ENCODE results near the gene NDUFA11.

Gene NDUFA11

GRCh38 chr19:5921516-5922160 is 18.0 kb upstream of the NDUFA11 start:
- Histone ChIP-seq H3K27ac (ENCODE audit: insufficient read depth, low read depth, low read length, poor library complexity, severe bottlenecking) (no peak overlapping the region), H3K9me3 (ENCODE audit: control insufficient read depth, low read length) (no peaks in the 10 kb centered on the region), H3K4me3 (ENCODE audit: insufficient read depth, low read depth, low read length) (no peak overlapping the region), H3K27me3 (ENCODE audit: control insufficient read depth, insufficient read depth, low read length, poor library complexity, severe bottlenecking) (no peaks in the 10 kb centered on the region), H3K36me3 (ENCODE audit: control insufficient read depth, insufficient read depth, low read length) (peaks cover 63% of the 10 kb centered on the region), H3K4me1 (ENCODE audit: control insufficient read depth, insufficient read depth, low read length) (no peaks in the 10 kb centered on the region)
- WGBS, 2 experiments: 96% methylated on average over 21 of the region's 21 CpGs

- no peak overlapping the region for H3K4me3 ChIP-seq (ENCODE audit: insufficient read depth, low read depth, low read length)
- H3K27ac ChIP-seq (ENCODE audit: insufficient read depth, low read depth, low read length, poor library complexity, severe bottlenecking): no peak overlapping the region
- peaks cover 37% of the 10 kb centered on the region for H3K36me3 ChIP-seq (ENCODE audit: control insufficient read depth, insufficient read depth, low read length)
- H3K4me1 ChIP-seq (ENCODE audit: control insufficient read depth, insufficient read depth, low read length): no peaks in the 10 kb centered on the region
- no peaks in the 10 kb centered on the region for H3K27me3 ChIP-seq (ENCODE audit: control insufficient read depth, insufficient read depth, low read length, poor library complexity, severe bottlenecking)
- WGBS, 2 experiments: 96% methylated on average over 20 of the region's 20 CpGs
- no peaks in the 10 kb centered on the region for H3K9me3 ChIP-seq (ENCODE audit: control insufficient read depth, low read length)
Measured at GRCh38 chr19:5918463-5919079, 15.0 kb upstream of the NDUFA11 start.

GRCh38 chr19:5917431-5918107 is 14.0 kb upstream of the NDUFA11 start:
- H3K27ac ChIP-seq (ENCODE audit: insufficient read depth, low read depth, low read length, poor library complexity, severe bottlenecking): no peak overlapping the region
- H3K4me3 ChIP-seq (ENCODE audit: insufficient read depth, low read depth, low read length): no peak overlapping the region
- H3K9me3 ChIP-seq (ENCODE audit: control insufficient read depth, low read length): no peaks in the 10 kb centered on the region
- no peaks in the 10 kb centered on the region for H3K4me1 ChIP-seq (ENCODE audit: control insufficient read depth, insufficient read depth, low read length)
- no peaks in the 10 kb centered on the region for H3K27me3 ChIP-seq (ENCODE audit: control insufficient read depth, insufficient read depth, low read length, poor library complexity, severe bottlenecking)
- H3K36me3 ChIP-seq (ENCODE audit: control insufficient read depth, insufficient read depth, low read length): peaks cover 27% of the 10 kb centered on the region
- 94 to 96% methylated on average over 36 of the region's 36 CpGs for WGBS, 2 experiments

GRCh38 chr19:5916181-5916708 is 12.7 kb upstream of the NDUFA11 start:
- H3K4me3 ChIP-seq (ENCODE audit: insufficient read depth, low read depth, low read length): no peak overlapping the region
- no peaks in the 10 kb centered on the region for H3K9me3 ChIP-seq (ENCODE audit: control insufficient read depth, low read length)
- no peak overlapping the region for H3K27ac ChIP-seq (ENCODE audit: insufficient read depth, low read depth, low read length, poor library complexity, severe bottlenecking)
- no peaks in the 10 kb centered on the region for H3K4me1 ChIP-seq (ENCODE audit: control insufficient read depth, insufficient read depth, low read length)
- no peaks in the 10 kb centered on the region for H3K27me3 ChIP-seq (ENCODE audit: control insufficient read depth, insufficient read depth, low read length, poor library complexity, severe bottlenecking)
- H3K36me3 ChIP-seq (ENCODE audit: control insufficient read depth, insufficient read depth, low read length): peaks cover 23% of the 10 kb centered on the region
- 94 to 95% methylated on average over 14 of the region's 14 CpGs for WGBS, 2 experiments

- Histone ChIP-seq H3K27me3 (ENCODE audit: control insufficient read depth, insufficient read depth, low read length, poor library complexity, severe bottlenecking) (no peaks in the 10 kb centered on the region), H3K4me3 (ENCODE audit: insufficient read depth, low read depth, low read length) (no peak overlapping the region), H3K27ac (ENCODE audit: insufficient read depth, low read depth, low read length, poor library complexity, severe bottlenecking) (no peak overlapping the region), H3K9me3 (ENCODE audit: control insufficient read depth, low read length) (no peaks in the 10 kb centered on the region), H3K36me3 (ENCODE audit: control insufficient read depth, insufficient read depth, low read length) (peaks cover 23% of the 10 kb centered on the region), H3K4me1 (ENCODE audit: control insufficient read depth, insufficient read depth, low read length) (no peaks in the 10 kb centered on the region)
- WGBS, 2 experiments: 93 to 98% methylated on average over 11 of the region's 11 CpGs
Measured at GRCh38 chr19:5915782-5916165, 12.2 kb upstream of the NDUFA11 start.

GRCh38 chr19:5914946-5915781 is 11.6 kb upstream of the NDUFA11 start:
- Histone ChIP-seq H3K4me1 (ENCODE audit: control insufficient read depth, insufficient read depth, low read length) (no peaks in the 10 kb centered on the region), H3K4me3 (ENCODE audit: insufficient read depth, low read depth, low read length) (no peak overlapping the region), H3K9me3 (ENCODE audit: control insufficient read depth, low read length) (no peaks in the 10 kb centered on the region), H3K27me3 (ENCODE audit: control insufficient read depth, insufficient read depth, low read length, poor library complexity, severe bottlenecking) (no peaks in the 10 kb centered on the region), H3K36me3 (ENCODE audit: control insufficient read depth, insufficient read depth, low read length) (peaks cover 21% of the 10 kb centered on the region), H3K27ac (ENCODE audit: insufficient read depth, low read depth, low read length, poor library complexity, severe bottlenecking) (no peak overlapping the region)
- WGBS, 2 experiments: 95 to 96% methylated on average over 42 of the region's 42 CpGs

GRCh38 chr19:5914358-5914774 is 10.8 kb upstream of the NDUFA11 start:
- Histone ChIP-seq H3K27ac (ENCODE audit: insufficient read depth, low read depth, low read length, poor library complexity, severe bottlenecking) (no peak overlapping the region), H3K4me3 (ENCODE audit: insufficient read depth, low read depth, low read length) (no peak overlapping the region), H3K4me1 (ENCODE audit: control insufficient read depth, insufficient read depth, low read length) (no peaks in the 10 kb centered on the region), H3K9me3 (ENCODE audit: control insufficient read depth, low read length) (no peaks in the 10 kb centered on the region), H3K27me3 (ENCODE audit: control insufficient read depth, insufficient read depth, low read length, poor library complexity, severe bottlenecking) (no peaks in the 10 kb centered on the region), H3K36me3 (ENCODE audit: control insufficient read depth, insufficient read depth, low read length) (peaks cover 13% of the 10 kb centered on the region)
- WGBS, 2 experiments: 90 to 93% methylated on average over 22 of the region's 22 CpGs

GRCh38 chr19:5913739-5914357 is 10.3 kb upstream of the NDUFA11 start, which contains the start of gene CAPS:
Gene CAPS, plus strand, starts transcription at chr19:5914254. Its CDS starts 153 bp downstream, at chr19:5914407.
- H3K4me3 ChIP-seq (ENCODE audit: insufficient read depth, low read depth, low read length): no peak within 1 kb of the TSS
- WGBS, 2 experiments: 92 to 94% methylated on average over 10 of the region's 10 CpGs
- H3K36me3 ChIP-seq (ENCODE audit: control insufficient read depth, insufficient read depth, low read length): peaks cover 8% of the 10 kb centered on the region
- H3K27ac ChIP-seq (ENCODE audit: insufficient read depth, low read depth, low read length, poor library complexity, severe bottlenecking): no peak within 1 kb of the TSS
- H3K4me1 ChIP-seq (ENCODE audit: control insufficient read depth, insufficient read depth, low read length): no peaks in the 10 kb centered on the region
- no peaks in the 10 kb centered on the region for H3K27me3 ChIP-seq (ENCODE audit: control insufficient read depth, insufficient read depth, low read length, poor library complexity, severe bottlenecking)
- H3K9me3 ChIP-seq (ENCODE audit: control insufficient read depth, low read length): no peaks in the 10 kb centered on the region

GRCh38 chr19:5911366-5911765 is 7.8 kb upstream of the NDUFA11 start:
- Histone ChIP-seq H3K9me3 (ENCODE audit: control insufficient read depth, low read length) (no peaks in the 10 kb centered on the region), H3K4me1 (ENCODE audit: control insufficient read depth, insufficient read depth, low read length) (no peaks in the 10 kb centered on the region), H3K27ac (ENCODE audit: insufficient read depth, low read depth, low read length, poor library complexity, severe bottlenecking) (no peak overlapping the region), H3K4me3 (ENCODE audit: insufficient read depth, low read depth, low read length) (no peak overlapping the region), H3K27me3 (ENCODE audit: control insufficient read depth, insufficient read depth, low read length, poor library complexity, severe bottlenecking) (no peaks in the 10 kb centered on the region), H3K36me3 (ENCODE audit: control insufficient read depth, insufficient read depth, low read length) (no peaks in the 10 kb centered on the region)
- 88 to 100% methylated on average over 1 of the region's 1 CpG for WGBS, 2 experiments
